B cell (primary cell): ENCODE data around the gene PPP4R1. TPM values are rescaled to one million over a fixed set of nuclear protein-coding genes. Genes with fewer than 3 reads are reported as not detected.

Experiments used
- ATAC-seq: fragments of 200-7000 bp; cut with Tn5 transposase; one replicate; pipeline ENCODE4 v1.10.0; 2021; ENCODE audit warnings: low read depth, mild to moderate bottlenecking, moderate number of reproducible peaks, moderate library complexity
- CTCF ChIA-PET: fragments of 350-600 bp; sonication (Branson Sonifier 250); formaldehyde crosslinking; loops from one replicate; lab custom pipeline; 2021; ENCODE audit warnings: antibody characterized with exemption, inconsistent platforms; lab: Charles Lee
- POLR2A ChIA-PET: fragments of 350-600 bp; sonication (Branson Sonifier 250); formaldehyde crosslinking; loops from one replicate; lab custom pipeline; 2021; ENCODE audit warnings: antibody characterized with exemption; lab: Charles Lee
- DNase-seq: peaks from one replicate; pipeline ENCODE4 v3.0.0; 2013
- H2AFZ ChIP-seq: 2 replicates; pipeline ENCODE4 v1.6.1; 2012; ENCODE audit warnings: mild to moderate bottlenecking, low read depth, low read length; ENCODE audit not compliant: insufficient read depth, poor library complexity, severe bottlenecking
- H3K27ac ChIP-seq, 2 donors: 1 replicate in 1 of 2; 2 replicates in 1 of 2; pipeline ENCODE4 v1.5.1; 2012 to 2013; ENCODE audit warnings: low read length in 2 of 2, mild to moderate bottlenecking in 2 of 2, moderate library complexity in 1 of 2
- H3K27me3 ChIP-seq, 4 experiments: fragments of 200-600 bp in 1 of 4; sonication (generic) in 1 of 4; replicated peaks in 1 of 4; 1 replicate in 2 of 4; 2 replicates in 2 of 4; pipeline versions ENCODE4 v1.6.1 to v1.7.0; 2013 to 2016; ENCODE audit warnings: low read length in 3 of 4, mild to moderate bottlenecking in 2 of 4, mixed read lengths in 1 of 4, moderate library complexity in 1 of 4; ENCODE audit not compliant: insufficient read depth in 4 of 4, control insufficient read depth in 3 of 4; ENCODE audit errors: control extremely low read depth in 1 of 4
- H3K36me3 ChIP-seq, 2 experiments: replicated peaks in 1 of 2; 1 replicate in 1 of 2; 2 replicates in 1 of 2; pipeline versions ENCODE4 v1.6.1 to v1.7.1; 2013; ENCODE audit warnings: low read length in 1 of 2; ENCODE audit not compliant: insufficient read depth in 2 of 2, control insufficient read depth in 1 of 2; ENCODE audit errors: control extremely low read depth in 1 of 2, extremely low read depth in 1 of 2
- H3K4me1 ChIP-seq, 2 donors: fragments of 200-600 bp in 1 of 2; sonication (generic) in 1 of 2; 1 replicate in 1 of 2; 2 replicates in 1 of 2; pipeline versions ENCODE4 v1.5.1 to v1.6.1; 2013 to 2017; ENCODE audit warnings: low read length in 2 of 2; ENCODE audit not compliant: control insufficient read depth in 2 of 2, insufficient read depth in 2 of 2
- H3K4me2 ChIP-seq: replicated peaks from 2 replicates; pipeline ENCODE3; 2012; ENCODE audit warnings: mild to moderate bottlenecking, low read depth, low read length; ENCODE audit not compliant: poor library complexity, severe bottlenecking
- H3K4me3 ChIP-seq, 5 experiments: fragments of 200-600 bp in 1 of 5; sonication (generic) in 1 of 5; 1 replicate in 3 of 5; 2 replicates in 2 of 5; pipeline versions ENCODE4 v1.5.1 to v1.7.0; 2011 to 2016; ENCODE audit warnings: low read length in 4 of 5, mild to moderate bottlenecking in 4 of 5, low read depth in 2 of 5, control low read depth in 1 of 5, moderate library complexity in 1 of 5; ENCODE audit not compliant: insufficient read depth in 1 of 5; ENCODE audit errors: control extremely low read depth in 1 of 5, extremely low read depth in 1 of 5
- H3K79me2 ChIP-seq: fragments of 200-600 bp; sonication (generic); one replicate; pipeline ENCODE4 v1.6.0; 2016; ENCODE audit warnings: low read length; ENCODE audit not compliant: control insufficient read depth, insufficient read depth
- H3K9ac ChIP-seq: fragments of 200-600 bp; sonication (generic); 2 replicates; pipeline ENCODE4 v1.6.1; 2017; ENCODE audit warnings: mild to moderate bottlenecking, low read length, moderate library complexity
- H3K9me3 ChIP-seq, 3 donors: one replicate each; pipeline versions ENCODE4 v1.6.1 to v1.7.1; 2013; ENCODE audit warnings: low read length in 2 of 3; ENCODE audit not compliant: control insufficient read depth in 2 of 3, insufficient read depth in 1 of 3; ENCODE audit errors: control extremely low read depth in 1 of 3
- H4K20me1 ChIP-seq: 2 replicates; pipeline ENCODE4 v1.6.0; 2012; ENCODE audit warnings: mild to moderate bottlenecking, low read length; ENCODE audit not compliant: insufficient read depth, control insufficient read depth, poor library complexity, severe bottlenecking
- H3K27ac Mint-ChIP-seq: one replicate; pipeline ENCODE4 v1.8.0; 2021; ENCODE audit warnings: mixed read lengths
- H3K27me3 Mint-ChIP-seq: one replicate; pipeline ENCODE4 v1.8.0; 2021; ENCODE audit warnings: mixed read lengths
- H3K4me1 Mint-ChIP-seq: one replicate; pipeline ENCODE4 v1.8.0; 2021; ENCODE audit warnings: mixed read lengths
- H3K4me3 Mint-ChIP-seq: one replicate; pipeline ENCODE4 v1.8.0; 2021; ENCODE audit warnings: mixed read lengths
- H3K9me3 Mint-ChIP-seq: one replicate; pipeline ENCODE4 v1.8.0; 2022; ENCODE audit warnings: mixed read lengths; ENCODE audit not compliant: insufficient read depth
- EZH2 ChIP-seq: IDR thresholded peaks from 2 replicates; pipeline ENCODE4 v1.6.1; 2012; ENCODE audit warnings: borderline replicate concordance, low read depth, mild to moderate bottlenecking, moderate library complexity, low read length; ENCODE audit not compliant: insufficient read depth, poor library complexity, severe bottlenecking
- WGBS: methylation state at CpG from one replicate; pipeline ENCODE4 v1.1.5; 2013; ENCODE audit warnings: missing lambda C conversion rate; ENCODE audit not compliant: insufficient coverage; 5-methylcytosine and 5-hydroxymethylcytosine counted together
- intact Hi-C: fragments of 100-400 bp; cut with micrococcal nuclease; formaldehyde crosslinking; loops from one replicate; pipeline ENCODE4 v1.10.0; 2022
- polyA plus RNA-seq: library from polyadenylated mRNA; depleted of rRNA; stranded (reverse); fragments of >200 nt; gene quantifications from 2 replicates; pipeline ENCODE4 v1.2.3, GENCODE V29; 2012
- total RNA-seq, 2 donors: library from RNA; stranded (reverse); fragments of 120-200 nt in 1 of 2; gene quantifications; 1 replicate in 1 of 2; 2 replicates in 1 of 2; pipeline versions ENCODE4 v1.2.3 to v1.2.4, GENCODE V29; 2013 to 2022
- TF ChIP-seq, protein P1 (sequence below): fragments of 200-600 bp; IDR thresholded peaks from one replicate; pipeline ENCODE4 v1.8.0; 2022; ENCODE audit warnings: antibody characterized with exemption, mild to moderate bottlenecking

Gene PPP4R1
- total and polyA plus RNA-seq, 2 donors (not counting 1 experiment from before 2014, with no cell fraction given), result 33.4 to 57.1 TPM

DNA sequence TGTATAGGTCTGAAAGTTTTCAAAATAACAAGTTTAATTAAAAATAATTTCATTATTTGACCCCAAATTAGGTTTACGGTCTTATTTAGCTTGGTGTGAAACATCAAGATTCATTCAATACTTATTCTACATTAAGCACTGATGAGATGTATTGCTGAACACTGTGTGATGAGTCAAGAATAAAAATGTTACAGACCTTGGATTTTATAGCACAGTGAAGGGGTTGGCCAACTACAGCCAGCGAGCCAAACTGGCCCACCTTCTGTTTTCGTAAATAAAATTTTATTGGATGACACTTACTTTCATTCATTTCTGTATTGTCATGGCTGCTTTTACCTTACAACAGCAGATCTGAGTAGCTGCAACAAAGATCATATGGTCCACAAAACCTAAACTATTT lies 8.3 kb downstream of the PPP4R1 start:
- Histone ChIP-seq H3K4me2 (no peak overlapping the region), H3K4me1 (no peaks in the 10 kb centered on the region), H3K4me3 (no peak overlapping the region), H3K27ac (no peak overlapping the region), H3K9ac (no peak overlapping the region), H4K20me1 (peaks cover 24% of the 10 kb centered on the region), H3K79me2 (peaks cover 79% of the 10 kb centered on the region), H3K36me3 (peaks cover 0 to 2% of the 10 kb centered on the region in 2 experiments), H3K27me3 (no peaks in the 10 kb centered on the region), H2AFZ (no peak overlapping the region), H3K9me3 (peaks cover 0 to 14% (median 0%) of the 10 kb centered on the region in 3 donors)
- H3K4me1 Mint-ChIP-seq, result peaks cover 22% of the 10 kb centered on the region
- no peak overlapping the region for H3K27ac Mint-ChIP-seq
- TF ChIP-seq, protein P1, sequence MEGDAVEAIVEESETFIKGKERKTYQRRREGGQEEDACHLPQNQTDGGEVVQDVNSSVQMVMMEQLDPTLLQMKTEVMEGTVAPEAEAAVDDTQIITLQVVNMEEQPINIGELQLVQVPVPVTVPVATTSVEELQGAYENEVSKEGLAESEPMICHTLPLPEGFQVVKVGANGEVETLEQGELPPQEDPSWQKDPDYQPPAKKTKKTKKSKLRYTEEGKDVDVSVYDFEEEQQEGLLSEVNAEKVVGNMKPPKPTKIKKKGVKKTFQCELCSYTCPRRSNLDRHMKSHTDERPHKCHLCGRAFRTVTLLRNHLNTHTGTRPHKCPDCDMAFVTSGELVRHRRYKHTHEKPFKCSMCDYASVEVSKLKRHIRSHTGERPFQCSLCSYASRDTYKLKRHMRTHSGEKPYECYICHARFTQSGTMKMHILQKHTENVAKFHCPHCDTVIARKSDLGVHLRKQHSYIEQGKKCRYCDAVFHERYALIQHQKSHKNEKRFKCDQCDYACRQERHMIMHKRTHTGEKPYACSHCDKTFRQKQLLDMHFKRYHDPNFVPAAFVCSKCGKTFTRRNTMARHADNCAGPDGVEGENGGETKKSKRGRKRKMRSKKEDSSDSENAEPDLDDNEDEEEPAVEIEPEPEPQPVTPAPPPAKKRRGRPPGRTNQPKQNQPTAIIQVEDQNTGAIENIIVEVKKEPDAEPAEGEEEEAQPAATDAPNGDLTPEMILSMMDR, result no peak
- no peak for TF ChIP-seq EZH2
- H3K4me3 Mint-ChIP-seq, result no peak overlapping the region
- ChIA-PET CTCF (no interaction called here), POLR2A (no interaction called here)
- WGBS, result 100% methylated on average over 1 of the region's 3 CpGs
- H3K27me3 Mint-ChIP-seq, result no peaks in the 10 kb centered on the region
- ATAC-seq (no peak), DNase-seq (no peak)
- H3K9me3 Mint-ChIP-seq, result no peaks in the 10 kb centered on the region
- intact Hi-C loops, result no loop called here

DNA sequence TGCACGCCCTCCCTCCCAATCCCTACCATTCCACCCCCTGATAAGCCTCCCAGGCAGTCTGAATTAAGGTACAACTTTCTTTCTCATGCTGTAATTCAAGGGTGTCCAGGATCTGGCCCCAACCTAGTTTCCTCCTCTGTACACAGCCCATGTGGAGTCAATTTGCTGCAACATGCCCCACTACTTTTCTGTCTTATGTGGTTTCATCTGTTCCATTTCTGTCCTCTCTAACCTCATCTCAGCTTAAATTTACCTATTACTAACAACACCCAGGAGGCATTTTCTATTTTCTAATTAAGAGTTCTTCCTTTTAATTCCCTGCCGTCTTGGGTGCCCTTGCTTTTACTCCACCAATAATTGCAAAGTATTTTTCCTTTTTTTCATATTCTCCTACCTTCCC lies 10.0 kb downstream of the PPP4R1 start:
- no peaks in the 10 kb centered on the region for H3K27me3 Mint-ChIP-seq
- Histone ChIP-seq H3K79me2 (peaks cover 80% of the 10 kb centered on the region), H3K27me3 (no peaks in the 10 kb centered on the region), H2AFZ (no peak overlapping the region), H3K9me3 (peaks cover 0 to 19% (median 12%) of the 10 kb centered on the region in 3 donors), H3K4me2 (no peak overlapping the region), H3K4me1 (no peaks in the 10 kb centered on the region), H3K27ac (no peak overlapping the region), H4K20me1 (peaks cover 8% of the 10 kb centered on the region), H3K9ac (no peak overlapping the region), H3K36me3 (no peaks in the 10 kb centered on the region), H3K4me3 (no peak overlapping the region)
- TF ChIP-seq, protein P1, result no peak
- no peak for TF ChIP-seq EZH2
- ChIA-PET POLR2A (interaction anchor here (0.6 kb wide), 1 partner anchor 520 kb away, joined by 5 read pairs; no protein-coding TSS in a partner anchor), CTCF (no interaction called here)
- intact Hi-C loops, result no loop called here
- no peak overlapping the region for H3K4me3 Mint-ChIP-seq
- no peaks in the 10 kb centered on the region for H3K9me3 Mint-ChIP-seq
- 57% methylated on average over 2 of the region's 2 CpGs for WGBS
- peaks cover 20% of the 10 kb centered on the region for H3K4me1 Mint-ChIP-seq
- no peak overlapping the region for H3K27ac Mint-ChIP-seq
- no peak for ATAC-seq
- no peak for DNase-seq
